Left ventricle myocardium superior (tissue), 1 donor: ENCODE data around the gene TMIE. TPM values are rescaled to one million over a fixed set of nuclear protein-coding genes. Genes with fewer than 3 reads are reported as not detected.
"Not testable (repeated sequence)": the region's sequence is repeated elsewhere in the genome, so short reads cannot be mapped to it uniquely, and the experiment has no call there.

Source experiments
- ATAC-seq: fragments of 200-7000 bp; cut with Tn5 transposase; one replicate; pipeline ENCODE4 v1.9.1; 2020; ENCODE audit warnings: mild to moderate bottlenecking, moderate library complexity
- DNase-seq: peaks from one replicate; pipeline ENCODE4 v3.0.0-alpha.2; 2020
- intact Hi-C: fragments of 100-400 bp; cut with micrococcal nuclease; formaldehyde crosslinking; loops from one replicate; pipeline ENCODE4 v1.11.0; 2022
- total RNA-seq: library from RNA; stranded (reverse); fragmentation: NEBNext Ultra II Directional; extraction: Animal tissue kit (Norgen Biotek cat#: 25700); gene quantifications from one replicate; pipeline ENCODE4 v1.2.1, GENCODE V29; 2021
- donor health status: DM: no; HTN: yes; CAD: no; lungs with severe emphysema.

The TMIE gene
- total RNA-seq, 1 donor from 2014 or later = 0.74 TPM

GRCh38 chr3:46715507-46716175, 14.4 kb downstream of the TMIE start:
- ATAC-seq (no peak), DNase-seq (no peak)
- intact Hi-C loops = no loop called here

- intact Hi-C loops = no loop called here
- ATAC-seq = no peak
- DNase-seq = no peak
Measured at GRCh38 chr3:46716461-46717441, 15.6 kb downstream of the TMIE start.

GRCh38 chr3:46717447-46718231, 16.4 kb downstream of the TMIE start, which contains the start of gene PRSS50:
PRSS50 (minus strand) TSS chr3:46717869; CDS start chr3:46717824, 45 bp downstream.
- intact Hi-C loops = no loop called here
- DNase-seq (no peak), ATAC-seq (no peak)

- DNase-seq = no peak
- no peak for ATAC-seq
- intact Hi-C loops = no loop called here
Measured at GRCh38 chr3:46719044-46719565, 17.9 kb downstream of the TMIE start.

- ATAC-seq (no peak), DNase-seq (no peak)
- intact Hi-C loops = no loop called here
Measured at GRCh38 chr3:46719735-46720271, 18.6 kb downstream of the TMIE start.

- no peak for ATAC-seq
Measured at GRCh38 chr3:46721009-46721408, 19.8 kb downstream of the TMIE start.

GRCh38 chr3:46722443-46722842, 21.3 kb downstream of the TMIE start:
- no peak for DNase-seq
- no peak for ATAC-seq
- intact Hi-C loops = no loop called here

More at GRCh38 chr3:46721009-46721408, 19.8 kb downstream of the TMIE start:
- no peak for DNase-seq
- intact Hi-C loops = no loop called here

- ATAC-seq = no peak
- intact Hi-C loops = no loop called here
- no peak for DNase-seq
Measured at GRCh38 chr3:46724424-46724823, 23.2 kb downstream of the TMIE start.

GRCh38 chr3:46725621-46726314, 24.6 kb downstream of the TMIE start:
- DNase-seq (peak; percentile 33), ATAC-seq (peak; percentile 61)
- intact Hi-C loops = no loop called here

- intact Hi-C loops = no loop called here
- no peak for ATAC-seq
- no peak for DNase-seq
Measured at GRCh38 chr3:46729038-46729437, 27.8 kb downstream of the TMIE start.

- ATAC-seq = no peak
- intact Hi-C loops = no loop called here
- DNase-seq = no peak
Measured at GRCh38 chr3:46730819-46731218, 29.6 kb downstream of the TMIE start.

GRCh38 chr3:46731795-46732194, 30.6 kb downstream of the TMIE start:
- intact Hi-C loops = no loop called here
- no peak for ATAC-seq
- no peak for DNase-seq

GRCh38 chr3:46733026-46733800, 32.0 kb downstream of the TMIE start:
- DNase-seq = no peak
- ATAC-seq = no peak
- intact Hi-C loops = no loop called here

GRCh38 chr3:46734773-46735172, 33.6 kb downstream of the TMIE start:
- intact Hi-C loops = no loop called here
- DNase-seq = no peak
- ATAC-seq = no peak

GRCh38 chr3:46736006-46736872, 35.0 kb downstream of the TMIE start:
- no peak for DNase-seq
- ATAC-seq = no peak
- intact Hi-C loops = no loop called here

- ATAC-seq = peak; percentile 74
- no peak for DNase-seq
Measured at GRCh38 chr3:46737329-46737731, 36.1 kb downstream of the TMIE start.

GRCh38 chr3:46739565-46739964, 38.4 kb downstream of the TMIE start:
- intact Hi-C loops, DNase-seq, ATAC-seq: not testable (repeated sequence)

More at GRCh38 chr3:46737329-46737731, 36.1 kb downstream of the TMIE start:
- intact Hi-C loops = no loop called here
